ENCODE results near the gene RTKN.

- TF ChIP-seq ZFP36 (IDR thresholded peaks at IDR 0.05; ENCODE audit: borderline replicate concordance, partially characterized antibody), result no peak
- TF ChIP-seq MAZ (IDR thresholded peaks at IDR 0.05; ENCODE audit: borderline replicate concordance, low read depth, low read length), result no peak
- no peak for TF ChIP-seq POLR2A (IDR thresholded peaks at IDR 0.05; ENCODE audit: low read length)
- TF ChIP-seq CHD4 (IDR thresholded peaks at IDR 0.05; ENCODE audit: borderline replicate concordance), result no peak
- TF ChIP-seq TP53 (CRISPR knock-in tag; IDR thresholded peaks at IDR 0.05), result no peak
- TF ChIP-seq USF2 (IDR thresholded peaks at IDR 0.05), result no peak
- no peak for TF ChIP-seq HMGXB4 (CRISPR knock-in tag; IDR thresholded peaks at IDR 0.05; ENCODE audit: borderline replicate concordance)
- no peak for TF ChIP-seq CEBPB (IDR thresholded peaks at IDR 0.05)
- TF ChIP-seq, protein P1, sequence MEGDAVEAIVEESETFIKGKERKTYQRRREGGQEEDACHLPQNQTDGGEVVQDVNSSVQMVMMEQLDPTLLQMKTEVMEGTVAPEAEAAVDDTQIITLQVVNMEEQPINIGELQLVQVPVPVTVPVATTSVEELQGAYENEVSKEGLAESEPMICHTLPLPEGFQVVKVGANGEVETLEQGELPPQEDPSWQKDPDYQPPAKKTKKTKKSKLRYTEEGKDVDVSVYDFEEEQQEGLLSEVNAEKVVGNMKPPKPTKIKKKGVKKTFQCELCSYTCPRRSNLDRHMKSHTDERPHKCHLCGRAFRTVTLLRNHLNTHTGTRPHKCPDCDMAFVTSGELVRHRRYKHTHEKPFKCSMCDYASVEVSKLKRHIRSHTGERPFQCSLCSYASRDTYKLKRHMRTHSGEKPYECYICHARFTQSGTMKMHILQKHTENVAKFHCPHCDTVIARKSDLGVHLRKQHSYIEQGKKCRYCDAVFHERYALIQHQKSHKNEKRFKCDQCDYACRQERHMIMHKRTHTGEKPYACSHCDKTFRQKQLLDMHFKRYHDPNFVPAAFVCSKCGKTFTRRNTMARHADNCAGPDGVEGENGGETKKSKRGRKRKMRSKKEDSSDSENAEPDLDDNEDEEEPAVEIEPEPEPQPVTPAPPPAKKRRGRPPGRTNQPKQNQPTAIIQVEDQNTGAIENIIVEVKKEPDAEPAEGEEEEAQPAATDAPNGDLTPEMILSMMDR (IDR thresholded peaks at IDR 0.05), result no peak
- no peak for TF ChIP-seq MYC (IDR thresholded peaks at IDR 0.05; ENCODE audit: borderline replicate concordance, low read length)
- TF ChIP-seq CBX8 (IDR thresholded peaks at IDR 0.05), result no peak
- TF ChIP-seq FOSB (CRISPR knock-in tag; IDR thresholded peaks at IDR 0.05), result no peak
- TF ChIP-seq HDAC2 (IDR thresholded peaks at IDR 0.05), result no peak
- no peak for TF ChIP-seq GATA3 (IDR thresholded peaks at IDR 0.05; ENCODE audit: borderline replicate concordance)
Observed at GRCh38 chr2:74415762-74416395, 25.9 kb downstream of the RTKN start.

All from A549 (cell line).